DMS 273 (cell line): ENCODE results near the gene ZNF263.
A peak's percentile ranks its signal among the peaks of the same experiment; 100 is the strongest.

Experiments
- DNase-seq: peaks from one replicate; lab custom pipeline; 2025; ENCODE audit not compliant: unreplicated experiment; lab: John Stamatoyannopoulos, UW

The ZNF263 gene

DNA sequence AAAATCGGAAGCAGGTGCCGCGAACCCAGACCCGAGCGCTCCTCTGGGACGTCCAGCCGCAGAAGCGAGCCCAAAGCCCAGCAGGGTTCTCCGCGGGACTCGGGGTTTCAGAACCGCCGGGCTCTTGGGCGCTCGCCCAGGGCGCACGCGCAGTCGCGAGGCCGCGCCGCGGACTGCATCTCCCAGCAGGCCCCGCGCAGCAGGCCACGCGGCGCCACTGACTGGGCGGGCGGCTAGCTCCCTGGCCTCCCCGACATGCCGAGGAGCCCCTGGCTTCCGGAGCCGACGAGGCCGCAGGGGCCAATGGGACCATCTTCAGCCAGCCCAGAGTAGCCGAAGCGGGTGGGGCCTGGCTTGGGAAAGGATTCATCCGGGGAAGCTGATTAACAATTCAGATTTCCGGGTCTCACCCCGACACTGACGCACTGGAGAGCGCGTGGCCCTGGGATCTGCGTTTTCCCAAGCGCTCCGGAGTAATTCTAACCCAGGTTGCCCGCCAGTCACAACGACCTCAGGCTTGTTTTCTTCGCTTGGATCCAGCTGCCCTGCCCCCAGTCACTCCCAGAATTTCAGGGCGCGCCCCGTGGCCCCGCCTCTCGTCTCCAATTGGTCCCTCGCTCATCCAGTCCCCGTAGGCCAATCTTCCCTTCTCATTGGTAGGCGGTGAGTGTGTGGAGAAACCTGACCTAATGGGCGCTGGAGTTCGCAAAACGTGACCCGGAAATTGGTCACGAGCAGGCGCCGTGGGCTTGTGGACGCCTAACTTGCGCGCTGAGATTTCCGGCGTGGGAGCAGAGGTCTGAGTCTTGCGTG lies at the start of gene ZNF263:
Gene ZNF263 (plus strand): TSS at position 762 of the 813 bp plus-strand sequence. CDS start 328 bp downstream, outside the sequence.
- DNase-seq: peak; percentile 99

DNA sequence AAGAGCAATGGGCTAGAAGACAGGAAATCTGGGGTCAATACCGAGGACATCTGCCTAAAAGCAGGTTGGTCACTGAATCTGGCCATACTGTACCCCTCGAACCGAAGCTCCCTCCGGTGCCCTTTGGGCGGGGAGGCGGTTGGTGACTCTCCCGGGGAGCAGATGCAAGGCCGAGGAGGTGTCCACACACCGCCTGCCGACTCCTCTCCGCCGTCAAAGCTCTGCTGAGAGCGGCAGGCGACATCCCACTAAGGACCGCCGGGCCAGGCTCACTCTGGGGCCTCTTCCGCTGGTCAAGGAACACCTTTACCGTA lies 48.8 kb upstream of the ZNF263 start:
- DNase-seq: no peak

DNA sequence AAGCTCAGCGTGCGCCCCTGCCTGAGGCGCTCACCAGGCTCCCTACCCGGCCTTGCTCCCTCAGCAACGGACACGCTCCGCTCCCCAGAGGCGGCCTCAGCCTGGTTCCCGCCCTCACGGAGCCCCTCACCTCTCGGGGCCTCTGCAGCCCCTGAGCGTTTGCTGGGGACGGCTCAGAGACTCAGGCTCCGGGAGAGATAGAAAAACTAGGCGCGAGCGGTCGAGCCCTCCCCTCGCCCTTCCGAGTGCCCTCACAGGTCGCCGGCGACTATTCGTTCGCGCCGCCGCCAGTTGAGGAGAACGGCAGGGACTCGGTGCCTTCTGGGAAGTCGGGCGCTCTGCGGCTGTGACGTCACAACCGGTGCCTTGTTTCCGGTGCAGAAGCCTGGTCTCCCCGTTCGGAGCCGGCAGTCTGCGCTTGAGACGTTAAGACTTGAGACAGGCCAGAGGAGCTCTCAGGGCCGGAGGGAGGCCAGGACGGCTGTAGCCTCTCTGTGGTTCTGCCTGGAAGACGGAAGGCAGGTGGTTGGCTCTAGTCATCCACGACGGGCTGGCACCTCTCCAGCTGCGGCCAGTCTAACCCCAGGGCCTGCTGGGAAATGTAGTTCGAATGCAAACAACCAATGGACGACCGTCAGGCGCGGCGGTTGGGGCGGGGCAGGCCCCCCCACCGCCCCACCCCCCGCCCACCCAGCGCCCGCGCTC lies 48.3 kb upstream of the ZNF263 start, which contains the start of gene ZNF200:
Gene ZNF200 (minus strand): TSS at position 302 of the 705 bp plus-strand sequence. CDS start 1,403 bp downstream, outside the sequence.
- peak; percentile 98 for DNase-seq

DNA sequence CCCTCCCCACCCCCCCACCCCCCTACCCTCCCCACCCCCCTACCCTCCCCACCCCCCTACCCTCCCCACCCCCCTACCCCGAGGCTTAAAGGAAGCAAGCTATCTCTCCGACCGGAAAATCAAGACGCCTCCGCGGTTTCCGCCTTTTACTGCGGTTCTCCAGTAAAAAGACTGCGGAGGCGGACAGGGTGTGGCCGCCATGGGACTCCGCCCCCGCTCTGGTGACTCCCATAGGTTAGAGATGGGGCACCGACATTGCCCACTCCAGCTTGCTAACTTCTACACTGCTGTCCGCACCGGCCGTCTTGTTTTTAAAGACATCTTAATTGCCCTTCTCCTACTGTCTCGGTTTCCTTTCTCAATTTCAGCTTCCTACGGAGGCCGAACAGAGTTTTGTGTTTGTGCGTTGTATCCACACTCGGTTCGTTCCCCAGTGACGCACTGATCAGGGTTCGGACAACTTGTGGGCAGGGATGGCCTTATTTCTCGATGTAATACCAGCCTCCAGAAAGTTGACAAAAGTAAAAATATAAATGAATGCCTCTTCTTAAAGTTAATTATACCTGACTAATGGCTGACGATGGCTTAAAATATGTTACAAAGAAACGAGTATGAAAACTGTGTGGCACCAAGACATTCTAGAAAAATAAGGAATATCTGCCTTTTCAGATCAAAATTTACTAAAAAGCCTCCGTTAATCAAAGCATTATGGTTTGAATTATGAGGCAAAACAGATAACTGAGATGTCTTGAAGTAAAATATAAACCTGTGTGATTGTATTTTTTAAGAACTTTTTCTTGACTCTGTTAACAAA lies 47.2 kb upstream of the ZNF263 start:
- peak; percentile 21 for DNase-seq

DNA sequence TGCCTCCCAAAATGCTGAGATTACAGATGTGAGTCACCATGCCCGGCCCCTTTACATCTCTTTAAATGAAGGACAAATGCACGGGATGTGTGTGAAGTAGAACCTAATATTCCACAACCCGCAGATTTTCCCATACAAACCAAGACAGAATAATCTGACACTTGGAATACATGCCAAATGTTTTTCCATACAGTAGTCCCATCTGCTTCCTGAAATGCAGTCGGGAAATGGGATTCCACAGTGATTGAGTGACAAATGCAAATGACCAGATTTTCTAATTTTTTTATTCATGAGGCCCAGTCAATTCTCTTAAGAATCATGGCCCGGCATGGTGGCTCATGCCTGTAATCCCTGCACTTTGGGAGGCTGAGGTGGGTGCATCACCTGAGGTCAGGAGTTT lies 41.5 kb upstream of the ZNF263 start:
- DNase-seq: no peak

DNA sequence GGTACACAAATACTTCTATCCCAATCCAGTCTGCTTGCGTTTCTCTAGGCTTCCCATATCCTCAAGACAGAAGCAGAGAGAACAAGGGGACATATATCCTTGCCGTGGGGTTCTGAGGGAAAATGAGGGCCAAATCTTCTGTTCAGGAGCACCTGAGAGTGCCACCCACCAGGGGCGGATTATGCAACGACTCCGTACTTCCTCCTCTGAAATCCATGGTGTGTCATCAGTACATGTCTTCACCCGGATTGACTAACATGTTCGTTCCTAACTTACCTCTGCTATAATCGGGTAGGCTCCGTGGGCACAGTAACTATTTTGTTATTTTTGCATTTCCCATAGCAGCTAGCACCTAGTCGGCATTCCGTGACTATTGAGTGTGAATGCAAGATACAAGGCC lies 40.6 kb upstream of the ZNF263 start:
- DNase-seq: no peak

DNA sequence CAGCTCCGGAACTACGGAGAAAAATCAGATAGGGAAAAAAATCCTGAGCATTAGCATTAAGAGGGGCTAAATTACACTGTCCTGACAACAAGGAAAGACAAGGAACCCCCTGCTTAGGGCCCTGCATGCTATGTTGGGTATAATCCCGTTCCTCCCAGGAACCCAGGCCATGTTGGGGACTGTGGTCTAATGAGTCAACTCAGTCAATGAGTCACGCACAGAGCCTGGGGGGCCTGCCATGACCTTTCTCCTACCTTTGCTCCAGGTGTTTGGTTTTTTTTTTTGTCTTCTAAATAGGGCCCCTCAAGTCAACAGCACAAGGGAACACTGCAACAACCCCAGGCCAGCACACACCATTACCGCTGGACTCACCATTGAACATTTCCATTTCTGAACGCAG lies 39.4 kb upstream of the ZNF263 start:
- DNase-seq: no peak

DNA sequence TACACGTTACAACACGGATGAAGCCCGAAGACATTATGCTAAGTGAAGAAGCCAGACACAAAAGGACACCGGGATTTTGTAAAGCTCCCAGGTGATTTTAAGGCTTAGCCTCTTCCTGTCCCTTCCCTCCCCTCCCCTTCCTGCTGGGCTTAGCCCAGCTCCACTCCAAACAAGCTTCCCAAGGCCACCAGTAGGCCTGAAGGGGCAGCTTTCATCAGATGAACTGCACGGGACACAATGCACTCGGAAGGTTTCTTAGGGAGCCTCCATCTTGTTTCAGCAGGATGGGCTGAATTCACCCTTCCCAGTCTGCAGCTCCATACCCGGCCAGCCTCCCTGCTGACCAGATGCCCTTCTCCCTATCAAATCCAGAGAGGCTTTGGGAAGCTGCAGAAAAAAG lies 37.3 kb upstream of the ZNF263 start:
- DNase-seq: no peak

DNA sequence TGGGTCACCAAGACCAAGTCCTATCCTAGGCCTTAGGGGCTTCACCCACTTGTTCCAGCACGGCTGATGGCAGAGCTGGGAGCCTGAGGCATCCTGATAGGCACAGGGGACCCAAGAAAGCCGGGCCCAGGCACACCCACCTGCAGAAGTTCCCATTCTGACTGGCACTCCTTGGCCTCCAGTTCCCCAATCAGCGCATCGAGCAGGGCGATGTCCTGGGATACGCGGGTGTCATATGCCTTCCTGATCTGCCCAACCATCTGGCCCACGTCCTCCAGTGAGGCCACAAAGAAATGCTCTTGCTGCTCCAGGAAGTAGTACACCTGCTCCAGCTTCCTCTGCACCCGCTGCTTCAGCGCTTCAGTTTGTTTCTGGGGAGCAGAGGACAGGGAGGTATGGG lies 36.4 kb upstream of the ZNF263 start:
- no peak for DNase-seq

DNA sequence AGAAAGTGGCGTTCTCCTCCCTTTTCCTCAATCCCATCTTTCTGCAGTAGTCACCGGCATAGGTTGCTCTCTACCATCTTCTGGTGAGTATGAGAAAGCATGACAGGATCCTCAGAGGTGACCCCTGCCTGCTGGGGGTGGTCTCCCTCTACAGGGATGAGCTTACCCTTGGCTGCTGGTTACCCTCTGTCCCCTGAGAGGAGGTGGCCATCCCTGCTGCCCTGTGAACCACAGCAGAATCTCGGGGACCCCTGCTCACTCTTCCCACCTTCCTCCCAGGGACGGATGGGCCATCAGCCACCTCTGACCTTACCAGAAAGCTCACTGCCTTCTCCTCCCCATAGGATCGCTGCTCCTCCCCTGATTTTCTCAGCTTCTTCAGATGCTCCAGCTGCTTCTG lies 34.7 kb upstream of the ZNF263 start:
- no peak for DNase-seq

DNA sequence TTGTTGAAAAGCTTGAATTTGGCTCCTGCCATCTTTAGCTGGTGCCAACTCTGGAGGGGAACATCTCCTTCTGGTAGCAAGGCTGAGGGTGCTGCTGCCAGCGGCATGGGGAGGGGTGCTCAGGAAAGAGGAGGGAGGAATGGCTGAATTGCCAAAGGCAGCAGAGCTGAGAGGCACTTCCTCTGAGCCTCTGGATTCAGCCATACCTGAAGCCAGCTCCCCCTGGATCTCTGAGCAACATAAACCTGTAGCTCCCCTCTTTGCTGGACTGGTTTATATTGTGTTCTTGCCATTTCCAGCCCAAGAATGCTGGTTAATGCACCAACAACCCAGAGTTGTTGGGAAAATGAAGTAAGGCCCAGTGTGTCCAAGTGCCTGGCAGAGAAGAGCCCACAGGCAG lies 34.3 kb upstream of the ZNF263 start:
- no peak for DNase-seq

DNA sequence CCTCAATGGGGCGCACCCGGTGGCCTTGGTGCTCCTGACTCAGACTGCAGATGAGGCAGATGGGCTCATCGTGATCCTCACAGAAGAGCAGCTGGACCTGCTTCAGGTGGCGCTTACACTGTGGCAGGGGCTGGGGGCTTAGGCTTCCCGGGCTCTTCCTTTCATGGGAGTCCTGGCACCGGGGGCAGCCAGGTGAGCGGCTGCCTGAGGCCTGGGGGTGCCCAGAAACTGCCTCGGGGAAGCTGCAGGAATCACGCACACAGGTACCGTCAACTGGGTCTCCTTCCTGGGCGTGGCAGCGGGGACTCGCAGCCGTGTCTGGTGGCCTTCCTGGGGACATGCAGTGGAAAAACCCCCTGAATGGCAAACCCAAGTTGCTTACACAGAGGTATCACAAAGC lies 33.8 kb upstream of the ZNF263 start:
- no peak for DNase-seq

DNA sequence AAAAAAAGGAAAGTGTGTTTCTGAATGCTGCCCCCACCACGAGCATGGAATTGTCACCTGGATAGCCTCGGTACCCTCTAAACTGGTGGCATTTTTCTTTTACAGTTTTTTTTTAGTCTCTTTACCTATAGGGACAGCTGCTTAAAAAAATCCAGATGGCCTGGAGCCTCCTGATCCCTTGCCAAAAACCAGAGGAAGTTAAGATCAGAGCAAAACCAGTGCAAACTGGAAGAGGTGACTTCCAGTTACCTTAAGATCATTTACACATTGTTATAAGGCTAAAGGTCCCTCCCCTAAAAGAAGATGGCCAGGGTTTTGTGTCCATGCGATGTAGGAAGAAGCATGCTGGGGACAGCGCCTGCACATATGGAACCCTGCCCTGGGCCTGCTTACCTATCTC lies 30.3 kb upstream of the ZNF263 start:
- DNase-seq: peak; percentile 82

DNA sequence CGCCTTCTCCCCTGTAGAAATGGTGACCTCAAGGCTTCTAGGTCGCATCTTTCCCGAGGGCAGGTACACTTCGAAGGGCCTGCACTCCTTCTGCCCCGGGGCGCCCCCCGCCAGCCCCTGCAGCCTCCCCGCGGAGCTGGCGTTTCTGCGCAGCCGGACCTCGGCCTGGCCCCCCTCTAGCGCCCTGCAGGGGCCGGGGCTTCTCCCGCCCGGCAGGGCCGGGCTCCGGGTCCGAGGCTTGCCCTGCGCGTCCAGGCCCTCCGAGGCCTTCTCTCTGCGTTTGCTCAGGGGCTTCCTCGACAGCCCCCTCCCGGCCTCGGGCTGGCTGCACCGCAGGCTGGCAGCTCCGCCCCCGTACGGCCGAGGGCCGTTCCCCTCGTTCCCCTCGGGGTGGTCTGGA lies 29.0 kb upstream of the ZNF263 start:
- no peak for DNase-seq

DNA sequence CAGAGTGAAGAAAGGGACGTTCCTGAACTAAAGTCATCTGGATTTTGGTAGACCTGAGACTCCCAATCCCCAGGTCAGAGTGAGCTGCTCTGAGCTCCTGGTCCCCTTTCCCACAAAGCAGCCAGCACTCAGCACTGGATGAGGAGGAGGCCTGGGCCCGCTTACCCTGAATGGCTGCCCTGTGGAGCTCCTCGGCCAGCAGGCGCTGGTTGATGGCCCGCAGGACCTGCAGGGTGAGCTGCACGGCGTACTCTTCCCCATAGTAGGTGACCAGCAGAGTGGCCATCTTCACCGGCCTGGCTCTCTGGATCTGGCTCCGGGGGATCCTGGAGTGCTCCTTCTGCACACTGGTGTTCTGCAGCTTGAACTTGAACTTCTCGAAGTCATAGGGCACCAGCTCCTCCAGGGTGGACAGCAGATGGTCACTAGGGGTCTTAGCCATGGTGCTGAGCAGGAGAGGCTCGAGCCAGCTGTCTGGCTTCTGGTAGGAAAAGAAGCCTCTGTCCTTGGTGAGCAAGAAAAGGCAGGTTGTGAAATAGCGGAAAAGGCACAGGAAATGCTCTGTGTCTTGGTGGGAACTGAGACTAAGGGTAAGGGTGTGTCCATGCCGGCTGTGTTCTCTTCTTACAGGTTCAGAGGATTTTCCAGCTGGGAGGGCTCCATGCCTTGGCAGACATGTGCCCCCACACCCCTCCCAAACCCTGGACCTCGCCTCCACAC lies 27.0 kb upstream of the ZNF263 start, which contains the start of gene MEFV:
Gene MEFV (minus strand): TSS at position 488 of the 720 bp plus-strand sequence. CDS start 46 bp downstream, at position 442.
- DNase-seq: peak; percentile 70

DNA sequence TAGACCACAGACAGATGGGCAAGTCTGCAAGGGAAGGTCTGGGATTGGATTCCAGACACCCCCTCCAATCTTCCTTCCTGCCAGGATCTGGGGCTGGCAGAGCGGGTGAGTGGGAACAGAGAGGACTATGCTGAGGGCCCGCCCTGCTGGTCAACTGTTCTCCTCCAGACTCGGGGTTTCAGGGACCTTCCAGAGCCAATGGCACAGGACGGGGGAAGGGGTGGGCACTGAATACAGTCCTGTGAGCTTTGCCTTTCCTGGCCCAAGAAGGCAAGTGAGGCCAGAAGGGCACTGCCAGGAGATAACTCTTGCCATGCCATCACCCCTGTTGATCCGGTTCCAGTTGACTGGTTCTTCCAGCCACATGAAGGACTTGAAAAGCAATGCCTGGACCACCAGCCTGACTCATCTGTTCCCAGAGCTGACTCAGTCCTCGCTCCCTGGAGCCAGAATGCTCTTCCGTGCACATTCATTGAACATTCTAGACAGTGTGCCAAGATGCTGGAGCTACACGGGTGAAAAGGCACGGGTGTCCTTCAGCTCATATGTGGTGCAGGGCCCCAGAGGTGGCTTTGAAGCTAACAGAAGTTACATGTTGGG lies 26.3 kb upstream of the ZNF263 start:
- DNase-seq: no peak

DNA sequence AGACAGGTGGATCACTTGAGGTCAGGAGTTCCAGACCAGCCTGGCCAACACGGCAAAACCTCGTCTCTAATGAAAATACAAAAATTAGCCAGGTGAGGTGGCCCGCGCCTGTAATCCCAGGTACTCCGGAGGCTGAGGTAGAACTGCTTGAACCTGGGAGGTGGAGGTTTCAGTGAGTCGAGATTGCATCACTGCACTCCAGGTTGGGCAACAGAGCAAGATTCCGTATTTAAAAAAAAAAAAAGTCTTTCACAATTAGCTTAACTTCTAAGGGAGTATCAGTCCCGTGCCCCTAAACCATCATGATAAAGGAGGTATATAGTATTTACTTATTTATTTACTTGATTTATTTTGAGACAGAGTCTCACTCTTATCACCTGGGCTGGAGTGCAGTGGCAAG lies 23.5 kb upstream of the ZNF263 start:
- DNase-seq: no peak

DNA sequence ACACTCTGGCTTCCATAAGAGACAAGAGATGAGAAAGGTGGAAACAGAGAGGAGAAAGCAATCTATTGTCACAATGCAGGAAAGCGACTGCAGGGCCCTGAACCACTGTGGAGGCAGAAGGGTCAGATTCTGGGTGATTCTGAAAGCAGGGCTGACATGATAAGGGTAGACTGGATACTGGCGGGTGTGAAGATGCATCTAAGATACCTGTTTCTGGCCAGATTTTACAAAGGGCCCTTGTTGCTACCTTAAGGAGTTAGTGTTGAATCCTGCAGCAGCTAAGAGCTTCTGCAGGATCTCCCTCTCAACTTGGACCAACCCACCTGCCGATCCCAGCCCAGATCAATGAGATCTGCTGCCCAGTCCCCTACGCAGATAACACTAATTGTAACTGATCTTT lies 20.8 kb upstream of the ZNF263 start:
- no peak for DNase-seq

DNA sequence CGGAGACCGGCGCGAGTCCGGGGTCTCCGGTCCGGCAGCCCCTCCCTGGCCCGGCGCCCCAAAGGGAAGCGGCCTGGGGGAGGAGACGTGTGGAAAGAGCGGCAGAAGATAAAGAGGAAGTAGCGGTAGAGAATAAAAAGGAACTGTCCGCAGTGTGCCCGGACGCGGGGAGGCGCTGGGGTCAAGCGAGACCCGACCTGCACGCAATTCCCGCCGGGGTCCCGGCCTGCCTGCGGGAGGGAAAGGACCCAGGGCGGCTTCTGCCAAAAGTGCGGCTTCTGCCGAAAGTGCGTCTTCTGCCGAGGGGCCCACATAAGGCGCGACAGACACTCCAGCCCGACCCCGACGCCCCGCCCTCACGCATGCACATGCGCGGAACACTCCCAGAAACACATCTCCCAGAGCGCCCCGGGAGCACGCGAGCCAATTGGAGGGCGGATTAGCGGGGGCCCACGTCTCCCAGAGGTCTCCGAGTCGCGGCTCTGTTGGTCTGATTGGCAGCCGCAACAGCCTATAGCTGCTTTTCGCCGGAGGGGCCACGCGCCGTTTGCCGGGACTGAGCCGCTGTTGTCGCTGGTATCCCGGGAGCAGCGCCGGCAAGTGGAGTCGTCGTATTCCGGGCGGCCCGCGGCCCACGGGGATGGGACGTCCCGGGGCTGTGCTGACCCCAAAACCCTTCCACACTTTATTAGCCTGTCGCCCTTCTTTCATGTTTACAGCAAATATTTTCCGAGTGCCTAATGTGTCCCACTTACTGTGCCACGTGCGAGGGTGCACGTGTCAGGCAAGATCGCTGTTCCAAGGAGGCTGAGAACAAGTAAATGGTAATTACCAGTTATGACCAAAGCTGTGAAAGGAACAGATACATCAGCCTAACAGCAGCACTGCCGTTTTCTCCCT lies 18.9 kb upstream of the ZNF263 start:
- peak; percentile 99 for DNase-seq
